Ammon's horn (tissue), 1 donor: ENCODE data around the gene STMND1.

Experiments used
- DNase-seq: peaks from one replicate; pipeline ENCODE4 v3.0.0-alpha.2; 2016; ENCODE audit warnings: low spot score

Gene STMND1

DNA sequence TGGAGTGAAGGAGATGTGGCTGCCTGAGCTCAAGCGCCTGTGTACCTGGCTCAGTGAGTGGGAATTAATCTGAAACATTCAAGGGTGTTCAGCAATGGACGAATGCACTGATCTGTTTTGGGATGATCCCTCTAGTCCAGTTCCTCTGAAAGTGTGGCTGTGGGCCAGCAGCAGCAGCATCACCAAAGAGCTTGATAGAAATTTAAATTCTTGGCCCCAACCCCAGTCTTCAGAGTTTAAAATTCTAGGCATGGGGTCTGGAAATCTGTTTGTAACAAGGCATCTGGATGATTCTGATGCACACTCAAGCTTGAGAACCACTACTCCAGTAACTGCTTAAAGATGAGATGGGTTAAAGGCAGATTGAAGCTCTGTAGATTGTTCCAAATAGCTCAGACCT, 59.2 kb downstream of the STMND1 start:
- DNase-seq: no peak

DNA sequence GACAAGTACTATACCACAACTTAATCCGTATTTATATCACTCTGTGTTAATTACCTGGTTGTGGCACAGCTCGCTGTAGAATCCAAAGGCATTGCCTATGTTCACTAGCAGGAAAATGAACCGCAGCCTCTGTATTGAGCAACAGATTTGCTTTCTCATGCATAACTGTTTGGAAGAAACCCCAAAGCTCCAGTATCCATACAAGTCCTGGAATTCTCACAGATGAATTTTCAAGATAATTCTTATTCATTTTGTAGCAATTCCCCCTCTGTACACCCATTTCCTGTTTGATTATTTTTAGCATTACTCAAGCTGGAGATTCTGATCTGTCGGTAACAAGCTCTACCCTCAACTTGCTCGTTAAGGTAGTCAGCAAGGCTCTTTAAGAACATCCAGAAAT, 63.5 kb downstream of the STMND1 start:
- peak; percentile 3 for DNase-seq

DNA sequence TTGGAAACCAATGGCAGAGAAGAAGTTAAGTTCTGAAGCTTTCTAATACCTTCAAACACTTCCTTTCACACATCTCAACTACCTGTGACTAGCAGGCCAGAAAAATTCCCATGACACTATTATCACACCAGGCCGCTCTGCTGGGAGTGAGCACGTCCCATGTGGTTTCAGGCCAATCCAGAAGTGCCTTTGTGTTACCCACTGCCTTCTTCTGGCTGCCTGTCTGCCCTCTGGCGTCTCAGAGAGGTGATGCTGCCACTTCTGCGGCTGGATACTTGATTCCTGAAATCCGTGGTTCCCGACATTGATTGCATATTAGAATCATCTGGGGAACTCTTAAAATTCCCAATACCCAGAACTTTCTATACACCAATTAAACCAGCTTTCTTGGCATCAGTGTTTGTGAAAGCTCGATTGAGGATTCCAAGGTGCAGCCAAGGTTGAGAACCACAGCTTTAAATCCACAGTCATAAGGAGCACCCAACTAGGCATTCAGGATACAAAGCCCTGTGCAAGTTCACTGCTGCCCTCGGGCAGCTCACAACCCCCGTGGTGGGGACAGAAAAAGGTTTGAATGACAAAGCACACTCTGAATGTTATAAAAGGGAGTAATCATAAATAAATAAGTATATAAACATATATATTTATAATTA, 65.6 kb downstream of the STMND1 start:
- DNase-seq: peak; percentile 32

DNA sequence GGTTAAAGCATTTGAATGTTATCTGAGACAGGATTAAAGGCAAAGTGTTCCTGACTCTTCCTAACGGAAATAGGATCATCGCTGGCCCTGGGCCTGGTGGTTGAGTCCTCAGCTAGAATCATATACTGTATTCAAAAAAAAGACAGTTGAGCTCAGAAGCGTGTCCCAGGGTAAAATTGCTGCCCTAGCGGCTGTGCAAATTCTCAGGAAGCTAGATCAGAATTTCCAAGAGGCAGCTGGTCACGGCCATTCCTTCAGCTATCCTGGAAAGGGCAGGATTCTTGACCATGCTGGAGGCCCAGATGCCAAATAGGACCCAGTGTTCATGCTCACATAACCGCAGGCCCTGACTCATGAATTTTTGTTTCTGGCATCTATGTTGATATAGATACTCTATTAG, 67.4 kb downstream of the STMND1 start:
- no peak for DNase-seq

DNA sequence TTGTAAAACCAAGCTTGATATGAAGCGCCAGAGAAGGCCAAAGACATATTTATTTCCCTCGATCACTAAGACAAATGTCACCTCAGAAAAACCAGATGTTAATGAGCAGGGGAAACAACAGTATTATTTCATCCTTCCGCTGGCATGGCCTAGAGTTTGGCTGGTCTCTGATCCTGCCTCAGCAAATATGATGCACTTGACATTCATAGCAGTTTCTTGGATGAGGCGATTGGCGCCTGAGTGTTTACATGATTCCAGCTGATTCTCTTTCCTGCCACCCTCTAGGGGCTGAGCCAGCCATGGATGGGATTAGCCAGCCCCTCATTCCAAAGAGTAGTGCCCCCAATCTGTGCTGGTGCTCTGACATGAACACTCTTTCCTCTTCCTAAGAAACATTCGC, 67.9 kb downstream of the STMND1 start:
- no peak for DNase-seq

DNA sequence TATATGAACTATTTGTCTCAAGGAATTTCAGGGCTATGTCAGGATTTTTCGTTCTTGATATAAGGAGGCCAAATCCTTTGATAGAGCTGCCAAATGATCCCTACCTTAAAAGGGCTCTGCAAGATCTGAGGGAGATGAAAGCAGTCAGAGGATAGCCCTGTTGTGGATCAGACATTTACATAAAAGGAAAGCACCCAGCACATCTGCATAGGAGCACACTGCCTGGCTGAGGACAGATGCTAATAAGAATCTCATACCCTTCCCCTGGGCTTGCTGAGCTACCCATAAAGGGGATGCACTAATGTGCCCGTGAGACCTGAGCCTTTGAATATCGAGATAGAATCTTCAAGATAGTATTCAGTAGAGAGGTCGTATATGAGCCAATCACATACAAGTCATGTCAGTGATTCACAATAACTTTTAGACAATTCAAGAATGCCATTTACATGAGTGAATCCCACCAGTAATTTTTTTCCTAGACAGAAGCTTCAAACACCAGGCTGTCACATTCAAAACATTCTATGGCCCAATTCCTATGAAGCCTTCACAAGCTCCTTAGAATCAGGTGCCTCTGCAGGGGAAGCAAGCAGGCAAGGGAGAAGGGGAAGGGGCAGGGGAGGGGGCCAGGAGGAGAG, 71.1 kb downstream of the STMND1 start:
- DNase-seq: no peak

DNA sequence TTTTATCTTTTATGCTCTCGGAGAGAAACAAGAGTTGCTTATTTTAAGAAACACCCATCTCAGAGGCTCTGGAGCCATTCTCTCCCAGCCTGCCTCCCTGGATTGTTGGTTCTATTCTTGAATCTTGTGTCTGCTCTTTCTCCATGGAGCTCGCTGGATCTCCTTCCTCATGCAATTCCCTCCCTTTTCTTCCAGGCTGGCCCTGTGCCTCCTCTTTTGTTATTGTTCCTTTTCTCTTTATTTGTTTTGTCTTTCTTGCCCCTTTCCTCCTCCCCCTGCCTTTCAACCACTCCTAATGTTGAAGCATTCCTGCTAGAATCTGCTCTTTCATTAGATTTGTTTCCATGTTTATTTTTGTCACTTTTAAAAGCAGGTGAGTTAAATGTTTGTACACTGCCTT, 76.5 kb downstream of the STMND1 start:
- DNase-seq: no peak

DNA sequence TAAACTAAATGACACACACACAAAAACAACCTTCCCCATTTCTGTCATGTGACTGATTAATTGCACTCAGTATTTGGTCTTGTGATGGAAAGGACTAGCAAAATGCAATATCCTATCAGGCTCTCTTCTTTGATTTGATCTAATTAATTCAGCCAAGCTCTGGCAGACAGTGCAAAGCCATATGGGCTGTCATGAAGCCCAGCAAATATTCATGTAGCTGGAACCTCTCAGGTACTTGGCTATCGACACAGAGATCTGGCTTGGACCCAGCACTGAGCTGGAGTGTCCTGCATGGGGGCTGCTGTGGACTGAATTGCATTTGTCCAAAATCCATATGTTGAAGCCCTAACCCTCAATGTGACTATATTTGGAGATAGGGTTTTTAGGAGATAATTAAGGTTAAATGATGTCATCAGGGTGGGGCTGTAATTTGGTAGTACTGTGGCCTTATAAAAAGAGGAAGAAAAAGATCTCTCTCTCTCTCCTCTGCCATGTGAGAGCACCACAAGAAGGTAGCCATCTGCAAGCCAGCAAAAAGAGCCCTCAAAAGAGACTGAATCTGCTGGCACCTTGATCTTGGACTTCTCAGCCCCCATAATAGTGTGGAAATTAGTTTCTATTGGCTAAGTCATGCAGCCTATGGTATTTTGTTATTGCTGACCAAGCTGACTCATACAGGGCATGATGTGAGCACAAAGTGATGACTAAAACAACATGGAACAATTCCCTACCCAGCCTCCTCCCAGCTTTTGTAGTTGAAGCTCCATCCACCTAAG, 77.1 kb downstream of the STMND1 start:
- no peak for DNase-seq

DNA sequence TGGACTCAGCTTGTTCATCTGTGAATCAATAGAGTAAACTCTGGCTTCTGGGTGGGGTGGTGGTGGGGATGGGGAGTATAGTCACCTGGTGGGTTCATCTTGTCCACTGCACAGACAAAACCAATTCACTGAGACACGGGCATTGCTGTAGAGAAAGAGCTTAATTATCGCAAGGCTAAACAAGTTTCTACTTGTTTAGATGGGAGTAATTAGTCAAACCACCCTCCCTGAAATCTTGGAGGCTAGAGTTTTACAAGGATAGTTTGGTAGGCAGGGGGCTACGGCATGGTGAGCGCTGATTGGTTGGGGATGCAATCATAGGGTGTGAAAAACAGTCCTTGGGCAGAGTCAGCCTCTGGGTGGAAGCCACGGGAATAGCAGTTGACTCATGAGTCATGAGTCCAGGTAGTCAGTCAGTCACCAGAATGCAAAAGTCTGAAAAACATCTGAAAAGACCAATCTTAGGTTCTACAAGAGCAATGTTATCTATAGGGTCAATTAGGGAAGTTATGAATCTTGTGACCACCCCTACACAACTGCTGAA, 77.8 kb downstream of the STMND1 start:
- no peak for DNase-seq
